NB4 (cell line): ENCODE results near the gene INPP5E.
"Not testable (repeated sequence)": the region's sequence is repeated elsewhere in the genome, so short reads cannot be mapped to it uniquely, and the experiment has no call there.

Source experiments
- POLR2A ChIP-seq: IDR thresholded peaks from 2 replicates; pipeline ENCODE4 v1.6.1; 2011; ENCODE audit warnings: mild to moderate bottlenecking; ENCODE audit not compliant: insufficient read length; ENCODE audit errors: extremely low read depth
- TF ChIP-seq, protein P1 (sequence below): IDR thresholded peaks from one replicate; pipeline ENCODE4 v1.5.1; 2012; ENCODE audit warnings: low read depth, low read length
- TF ChIP-seq, protein P2 (sequence below): IDR thresholded peaks from 2 replicates; pipeline ENCODE4 v1.6.1; 2011; ENCODE audit warnings: low read depth, low read length

DNA sequence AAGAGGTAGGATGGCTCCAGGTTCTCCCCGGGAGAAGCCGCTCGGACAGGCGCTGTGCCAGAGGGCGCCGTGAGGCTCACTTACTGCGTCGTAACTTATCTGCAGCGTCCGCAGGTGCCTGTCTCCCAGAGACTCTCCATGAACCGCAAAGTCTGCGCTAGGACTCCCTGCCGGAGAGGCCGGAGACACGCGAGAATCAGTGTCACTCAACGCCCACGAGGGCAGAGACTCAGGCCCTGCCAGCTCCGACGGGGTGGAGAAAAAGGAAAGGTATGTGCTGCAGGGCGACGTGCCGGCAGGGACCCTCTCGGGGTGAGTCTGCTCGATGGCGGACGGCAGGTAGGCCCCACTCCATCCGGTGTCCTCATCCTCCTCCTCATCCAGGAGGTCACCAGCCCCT lies 32.6 kb downstream of the INPP5E start:
- TF ChIP-seq, protein P1, sequence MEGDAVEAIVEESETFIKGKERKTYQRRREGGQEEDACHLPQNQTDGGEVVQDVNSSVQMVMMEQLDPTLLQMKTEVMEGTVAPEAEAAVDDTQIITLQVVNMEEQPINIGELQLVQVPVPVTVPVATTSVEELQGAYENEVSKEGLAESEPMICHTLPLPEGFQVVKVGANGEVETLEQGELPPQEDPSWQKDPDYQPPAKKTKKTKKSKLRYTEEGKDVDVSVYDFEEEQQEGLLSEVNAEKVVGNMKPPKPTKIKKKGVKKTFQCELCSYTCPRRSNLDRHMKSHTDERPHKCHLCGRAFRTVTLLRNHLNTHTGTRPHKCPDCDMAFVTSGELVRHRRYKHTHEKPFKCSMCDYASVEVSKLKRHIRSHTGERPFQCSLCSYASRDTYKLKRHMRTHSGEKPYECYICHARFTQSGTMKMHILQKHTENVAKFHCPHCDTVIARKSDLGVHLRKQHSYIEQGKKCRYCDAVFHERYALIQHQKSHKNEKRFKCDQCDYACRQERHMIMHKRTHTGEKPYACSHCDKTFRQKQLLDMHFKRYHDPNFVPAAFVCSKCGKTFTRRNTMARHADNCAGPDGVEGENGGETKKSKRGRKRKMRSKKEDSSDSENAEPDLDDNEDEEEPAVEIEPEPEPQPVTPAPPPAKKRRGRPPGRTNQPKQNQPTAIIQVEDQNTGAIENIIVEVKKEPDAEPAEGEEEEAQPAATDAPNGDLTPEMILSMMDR: not testable (repeated sequence)
- not testable (repeated sequence) for TF ChIP-seq POLR2A
- TF ChIP-seq, protein P2, sequence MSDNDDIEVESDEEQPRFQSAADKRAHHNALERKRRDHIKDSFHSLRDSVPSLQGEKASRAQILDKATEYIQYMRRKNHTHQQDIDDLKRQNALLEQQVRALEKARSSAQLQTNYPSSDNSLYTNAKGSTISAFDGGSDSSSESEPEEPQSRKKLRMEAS: not testable (repeated sequence)
